HL-60 (cell line): Measurements from ENCODE around the gene SERPIND1.
"Not testable (repeated sequence)": the region's sequence is repeated elsewhere in the genome, so short reads cannot be mapped to it uniquely, and the experiment has no call there.

Experiments used
- DNase-seq, 2 experiments: peaks; one replicate each; pipeline ENCODE4 v3.0.0-alpha.2; 2010 to 2020; ENCODE audit warnings: low read depth in 1 of 2, low spot score in 1 of 2
- H3K27ac ChIP-seq: fragments of 250-450 bp; sonication (Bioruptor Pico); replicated peaks from 2 replicates; pipeline ENCODE4 v1.5.1; 2020; ENCODE audit warnings: mild to moderate bottlenecking, moderate library complexity
- H3K27me3 ChIP-seq: fragments of 250-450 bp; sonication (Bioruptor Pico); 2 replicates; pipeline ENCODE4 v1.5.1; 2021; ENCODE audit warnings: mild to moderate bottlenecking, moderate library complexity; ENCODE audit not compliant: insufficient read depth, poor library complexity, severe bottlenecking
- H3K4me3 ChIP-seq: replicated peaks from 2 replicates; pipeline ENCODE4 v1.5.1; 2011; ENCODE audit warnings: mild to moderate bottlenecking, control low read depth, low read length; ENCODE audit not compliant: insufficient read depth
- GABPA ChIP-seq: IDR thresholded peaks from 2 replicates; pipeline ENCODE4 v1.6.1; 2012; ENCODE audit warnings: low read depth
- POLR2AphosphoS5 ChIP-seq: IDR thresholded peaks from 2 replicates; pipeline ENCODE4 v1.6.1; 2012; ENCODE audit warnings: low read depth
- SPI1 ChIP-seq: IDR thresholded peaks from 2 replicates; pipeline ENCODE4 v1.6.1; 2012; ENCODE audit warnings: low read depth, mild to moderate bottlenecking, borderline replicate concordance
- TF ChIP-seq, protein P1 (sequence below): IDR thresholded peaks from 2 replicates; pipeline ENCODE4 v1.6.1; 2012; ENCODE audit warnings: low read depth; ENCODE audit not compliant: insufficient replicate concordance
- TF ChIP-seq, protein P2 (sequence below): IDR thresholded peaks from one replicate; pipeline ENCODE4 v1.5.1; 2011; ENCODE audit warnings: low read length, control low read depth, inconsistent platforms; ENCODE audit not compliant: insufficient read depth

Gene SERPIND1

DNA sequence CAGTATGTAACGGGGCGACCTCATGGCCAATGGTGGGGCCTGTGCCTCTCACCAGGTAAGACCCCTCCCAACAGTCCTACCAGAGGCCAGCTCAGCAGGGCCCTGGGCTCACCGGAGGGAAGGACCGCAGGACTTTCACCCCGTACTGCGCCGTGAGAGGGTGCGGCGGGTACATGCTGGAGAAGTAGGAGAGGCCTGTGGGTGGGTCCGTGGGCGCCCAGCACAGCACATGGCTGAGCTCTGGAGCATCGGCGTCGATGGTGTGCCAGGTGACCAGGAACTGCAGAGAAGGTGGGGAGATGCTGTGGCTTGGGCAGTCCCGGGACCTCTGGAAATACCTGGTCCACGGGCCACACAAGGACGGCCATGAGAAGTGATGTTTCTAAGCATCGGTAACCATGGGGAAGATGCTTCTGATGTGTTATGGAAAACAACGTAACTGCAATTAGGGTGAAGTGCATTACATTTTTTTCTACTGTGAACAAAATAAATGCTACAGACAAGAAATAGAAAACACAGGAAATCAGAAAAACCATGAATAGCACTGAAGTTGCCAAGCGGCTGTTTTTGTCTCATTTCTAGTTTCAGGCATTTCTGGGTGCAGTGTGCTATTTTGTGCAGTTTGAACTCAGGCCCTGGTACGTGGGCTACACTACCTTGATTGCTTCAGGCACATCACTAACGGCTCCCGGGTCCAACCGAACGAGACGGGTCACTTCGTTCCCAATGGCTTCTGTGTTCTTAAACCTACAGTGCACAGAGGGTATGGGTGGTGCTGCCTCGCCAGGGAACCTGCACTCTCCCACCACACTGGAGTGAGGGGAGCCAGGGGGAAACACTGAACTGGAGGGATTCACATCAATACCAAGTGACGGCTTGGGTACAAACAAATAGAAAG is 46.5 kb upstream of the SERPIND1 start:
- no peak for DNase-seq
- TF ChIP-seq POLR2AphosphoS5 (no peak), SPI1 (no peak), GABPA (no peak)
- TF ChIP-seq, protein P1, sequence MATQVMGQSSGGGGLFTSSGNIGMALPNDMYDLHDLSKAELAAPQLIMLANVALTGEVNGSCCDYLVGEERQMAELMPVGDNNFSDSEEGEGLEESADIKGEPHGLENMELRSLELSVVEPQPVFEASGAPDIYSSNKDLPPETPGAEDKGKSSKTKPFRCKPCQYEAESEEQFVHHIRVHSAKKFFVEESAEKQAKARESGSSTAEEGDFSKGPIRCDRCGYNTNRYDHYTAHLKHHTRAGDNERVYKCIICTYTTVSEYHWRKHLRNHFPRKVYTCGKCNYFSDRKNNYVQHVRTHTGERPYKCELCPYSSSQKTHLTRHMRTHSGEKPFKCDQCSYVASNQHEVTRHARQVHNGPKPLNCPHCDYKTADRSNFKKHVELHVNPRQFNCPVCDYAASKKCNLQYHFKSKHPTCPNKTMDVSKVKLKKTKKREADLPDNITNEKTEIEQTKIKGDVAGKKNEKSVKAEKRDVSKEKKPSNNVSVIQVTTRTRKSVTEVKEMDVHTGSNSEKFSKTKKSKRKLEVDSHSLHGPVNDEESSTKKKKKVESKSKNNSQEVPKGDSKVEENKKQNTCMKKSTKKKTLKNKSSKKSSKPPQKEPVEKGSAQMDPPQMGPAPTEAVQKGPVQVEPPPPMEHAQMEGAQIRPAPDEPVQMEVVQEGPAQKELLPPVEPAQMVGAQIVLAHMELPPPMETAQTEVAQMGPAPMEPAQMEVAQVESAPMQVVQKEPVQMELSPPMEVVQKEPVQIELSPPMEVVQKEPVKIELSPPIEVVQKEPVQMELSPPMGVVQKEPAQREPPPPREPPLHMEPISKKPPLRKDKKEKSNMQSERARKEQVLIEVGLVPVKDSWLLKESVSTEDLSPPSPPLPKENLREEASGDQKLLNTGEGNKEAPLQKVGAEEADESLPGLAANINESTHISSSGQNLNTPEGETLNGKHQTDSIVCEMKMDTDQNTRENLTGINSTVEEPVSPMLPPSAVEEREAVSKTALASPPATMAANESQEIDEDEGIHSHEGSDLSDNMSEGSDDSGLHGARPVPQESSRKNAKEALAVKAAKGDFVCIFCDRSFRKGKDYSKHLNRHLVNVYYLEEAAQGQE, result no peak
- TF ChIP-seq, protein P2, sequence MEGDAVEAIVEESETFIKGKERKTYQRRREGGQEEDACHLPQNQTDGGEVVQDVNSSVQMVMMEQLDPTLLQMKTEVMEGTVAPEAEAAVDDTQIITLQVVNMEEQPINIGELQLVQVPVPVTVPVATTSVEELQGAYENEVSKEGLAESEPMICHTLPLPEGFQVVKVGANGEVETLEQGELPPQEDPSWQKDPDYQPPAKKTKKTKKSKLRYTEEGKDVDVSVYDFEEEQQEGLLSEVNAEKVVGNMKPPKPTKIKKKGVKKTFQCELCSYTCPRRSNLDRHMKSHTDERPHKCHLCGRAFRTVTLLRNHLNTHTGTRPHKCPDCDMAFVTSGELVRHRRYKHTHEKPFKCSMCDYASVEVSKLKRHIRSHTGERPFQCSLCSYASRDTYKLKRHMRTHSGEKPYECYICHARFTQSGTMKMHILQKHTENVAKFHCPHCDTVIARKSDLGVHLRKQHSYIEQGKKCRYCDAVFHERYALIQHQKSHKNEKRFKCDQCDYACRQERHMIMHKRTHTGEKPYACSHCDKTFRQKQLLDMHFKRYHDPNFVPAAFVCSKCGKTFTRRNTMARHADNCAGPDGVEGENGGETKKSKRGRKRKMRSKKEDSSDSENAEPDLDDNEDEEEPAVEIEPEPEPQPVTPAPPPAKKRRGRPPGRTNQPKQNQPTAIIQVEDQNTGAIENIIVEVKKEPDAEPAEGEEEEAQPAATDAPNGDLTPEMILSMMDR, result no peak
- Histone ChIP-seq H3K27me3 (no peaks in the 10 kb centered on the region), H3K27ac (no peak overlapping the region), H3K4me3 (no peak overlapping the region)

DNA sequence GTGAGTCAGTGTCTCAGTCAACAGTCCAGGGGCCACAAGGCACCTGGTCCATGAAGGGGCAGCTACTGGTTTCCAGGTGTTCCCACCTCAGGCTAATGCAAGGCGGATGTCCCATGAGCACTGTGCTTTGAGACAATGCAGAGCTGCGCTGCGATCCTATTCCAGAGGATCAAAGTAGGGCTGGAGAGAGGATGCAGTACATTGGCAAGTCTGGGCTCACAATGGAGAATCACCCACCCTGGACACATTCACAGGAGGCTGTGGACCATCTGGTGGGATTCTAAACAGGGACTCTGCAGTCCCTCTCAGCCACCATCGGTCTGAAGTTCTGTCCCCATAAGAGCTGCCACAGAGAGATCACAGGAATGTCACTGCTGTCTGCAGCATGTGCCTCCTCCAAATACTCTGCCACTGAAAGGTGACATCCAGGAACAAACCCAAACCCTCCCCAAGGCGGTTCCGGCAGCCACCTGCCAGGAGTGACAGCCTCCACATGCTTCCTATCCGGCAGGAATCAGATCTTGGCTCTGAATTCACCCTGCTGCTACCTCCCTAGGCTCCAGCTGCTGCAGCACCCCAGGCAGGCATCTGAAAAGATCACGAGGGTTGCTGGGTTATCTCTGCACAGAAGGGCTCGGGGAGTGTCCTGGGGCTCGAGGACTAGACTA is 45.3 kb upstream of the SERPIND1 start:
- no peak for DNase-seq

DNA sequence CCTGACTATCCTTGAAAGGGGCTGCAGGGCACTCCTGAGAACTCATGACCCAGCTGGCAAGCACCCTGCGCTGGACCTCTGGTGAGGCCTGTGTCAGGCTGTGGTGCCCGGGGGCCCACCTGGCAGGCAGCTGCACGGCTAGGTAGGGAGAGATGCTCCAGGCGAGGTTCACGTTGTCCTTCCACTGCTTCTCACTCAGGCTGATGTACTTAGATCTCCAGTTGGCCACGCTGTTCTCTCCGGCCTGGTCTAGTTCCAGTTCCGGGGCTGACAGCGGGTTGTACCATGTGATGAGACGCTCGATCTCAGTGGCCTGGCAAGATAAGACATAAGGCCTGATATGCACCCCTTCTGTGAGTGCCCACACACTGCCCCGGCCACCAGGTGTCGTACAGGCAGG is 44.7 kb upstream of the SERPIND1 start:
- H3K4me3 ChIP-seq, result no peak overlapping the region
- no peak overlapping the region for H3K27ac ChIP-seq
- no peaks in the 10 kb centered on the region for H3K27me3 ChIP-seq
- DNase-seq, result no peak
- TF ChIP-seq SPI1, result no peak

More for the DNA sequence above, 45.3 kb upstream of the SERPIND1 start:
- no peak overlapping the region for H3K4me3 ChIP-seq
- TF ChIP-seq POLR2AphosphoS5 (no peak), SPI1 (no peak), GABPA (no peak)
- TF ChIP-seq, protein P1, result no peak
- TF ChIP-seq, protein P2, result no peak
- no peak overlapping the region for H3K27ac ChIP-seq
- no peaks in the 10 kb centered on the region for H3K27me3 ChIP-seq

DNA sequence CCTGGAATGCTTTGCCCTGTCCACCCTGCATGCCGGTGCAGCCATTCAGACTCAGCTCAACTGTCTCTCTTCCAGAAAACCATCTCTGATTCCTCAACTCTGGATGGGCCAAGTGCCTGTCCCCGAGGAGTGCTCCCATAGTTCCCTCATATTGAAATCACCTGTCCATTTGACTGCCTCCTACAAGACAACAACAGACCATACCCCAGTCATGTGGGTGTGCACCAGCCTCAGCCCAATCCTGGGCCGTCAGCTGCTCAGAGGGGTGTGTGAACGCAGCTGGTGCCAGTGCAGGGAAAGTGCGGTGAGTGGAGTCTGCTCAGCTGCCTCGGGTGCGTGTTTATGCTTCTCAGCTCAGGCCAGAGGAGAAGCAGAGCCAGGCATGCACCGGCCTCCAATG is 41.5 kb upstream of the SERPIND1 start:
- not testable (repeated sequence) for H3K27ac ChIP-seq, H3K4me3 ChIP-seq, DNase-seq, H3K27me3 ChIP-seq

DNA sequence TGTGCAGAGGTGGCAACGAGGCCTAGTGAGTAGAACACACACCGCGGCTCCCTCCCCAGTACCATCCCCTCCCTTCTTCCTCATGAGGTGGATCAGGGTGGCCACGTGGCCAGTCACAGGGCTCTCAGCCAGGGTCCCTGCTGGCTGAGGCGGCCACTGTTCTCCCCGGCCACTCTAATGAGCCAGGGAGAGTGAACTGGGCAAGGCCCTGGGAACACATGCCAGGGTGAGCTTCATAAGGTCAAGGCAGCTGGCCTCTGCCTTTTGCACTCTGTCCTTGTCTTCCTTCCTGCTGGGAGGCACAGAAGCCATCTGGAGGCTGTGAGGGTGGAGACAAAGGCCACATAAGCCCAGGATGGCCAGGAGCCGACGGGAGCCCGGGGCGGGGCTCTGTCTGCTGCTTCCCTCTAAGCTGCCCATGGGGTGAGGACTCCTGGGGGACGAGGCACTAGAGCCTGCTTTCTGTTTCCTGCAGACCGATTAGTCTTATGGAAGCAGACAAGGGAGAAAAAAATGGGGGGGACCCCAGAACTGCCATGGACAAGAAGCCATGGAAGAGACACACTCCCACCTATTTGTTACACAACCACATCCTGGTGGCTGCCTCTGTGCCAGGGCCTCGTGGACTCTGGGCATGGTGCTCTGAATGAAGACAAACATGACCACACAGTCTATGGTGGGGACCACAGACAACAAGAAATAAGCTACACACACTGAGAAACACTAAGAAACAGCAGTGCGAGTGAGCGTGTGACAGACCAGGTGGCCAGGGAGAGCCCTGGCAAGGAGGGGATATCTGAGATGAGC is 38.4 kb upstream of the SERPIND1 start:
- not testable (repeated sequence) for H3K27ac ChIP-seq, H3K4me3 ChIP-seq, DNase-seq, H3K27me3 ChIP-seq

DNA sequence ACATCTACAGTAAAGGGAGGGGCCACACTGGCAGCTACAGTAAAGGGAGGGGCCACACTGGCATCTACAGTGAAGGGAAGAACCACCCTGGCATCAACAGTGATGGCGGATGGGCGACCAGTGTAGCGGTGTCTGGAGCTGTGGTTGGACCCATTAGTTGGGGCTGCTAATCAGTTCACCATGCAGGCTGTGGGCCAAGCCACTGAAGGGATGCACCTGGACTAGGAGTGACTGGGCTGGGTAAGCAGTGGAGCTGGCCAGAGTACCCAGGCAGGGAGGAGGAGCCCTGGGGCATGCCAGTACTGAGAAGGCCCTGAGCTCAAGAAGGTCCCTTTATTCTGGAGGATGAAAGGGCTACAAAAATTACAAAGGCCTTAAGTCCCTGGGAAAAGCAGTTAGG is 37.0 kb upstream of the SERPIND1 start:
- not testable (repeated sequence) for DNase-seq, H3K27me3 ChIP-seq, H3K4me3 ChIP-seq, H3K27ac ChIP-seq
